Caco-2 (cell line): ENCODE results near the gene EPS8L1. TPM values are rescaled to one million over a fixed set of nuclear protein-coding genes. Genes with fewer than 3 reads are reported as not detected.

Experiments
- BruUV-seq: library from RNA; stranded (reverse); fragments of 400-500 nt; replicated peaks from 2 replicates; lab custom pipeline; 2021; lab: Mats Ljungman, UMichigan
- CTCF ChIA-PET: fragments of 300-600 bp; sonication (Branson Sonifier 250); formaldehyde crosslinking; loops from one replicate; lab custom pipeline; 2022; ENCODE audit warnings: antibody characterized with exemption; lab: Charles Lee
- POLR2A ChIA-PET: fragments of 300-600 bp; sonication (Branson Sonifier 250); formaldehyde crosslinking; loops from one replicate; lab custom pipeline; 2022; ENCODE audit warnings: antibody characterized with exemption; lab: Charles Lee
- DNase-seq, 2 experiments: peaks; one replicate each; pipeline versions ENCODE4 v3.0.0 to v3.0.0-alpha.2; 2020 to 2022
- H3K27me3 ChIP-seq: replicated peaks from 2 replicates; pipeline ENCODE4 v1.6.0; 2011; ENCODE audit warnings: low read length; ENCODE audit not compliant: control insufficient read depth, insufficient read depth
- H3K36me3 ChIP-seq: 2 replicates; pipeline ENCODE4 v1.5.1; 2011; ENCODE audit warnings: low read length; ENCODE audit not compliant: control insufficient read depth, insufficient read depth
- H3K4me1 ChIP-seq: fragments of 250-450 bp; sonication (Bioruptor Pico); 2 replicates; pipeline ENCODE4 v1.5.1; 2020; ENCODE audit warnings: mild to moderate bottlenecking
- H3K4me3 ChIP-seq: 2 replicates; pipeline ENCODE4 v1.5.1; 2011; ENCODE audit warnings: low read depth, mild to moderate bottlenecking, control low read depth, low read length
- H3K9me3 ChIP-seq: fragments of 250-450 bp; sonication (Bioruptor Pico); 2 replicates; pipeline ENCODE4 v1.5.1; 2020; ENCODE audit warnings: mild to moderate bottlenecking, moderate library complexity
- H3K27ac Mint-ChIP-seq: one replicate; pipeline ENCODE4 v1.8.0; 2022; ENCODE audit warnings: mixed read lengths; ENCODE audit not compliant: unreplicated experiment
- H3K27me3 Mint-ChIP-seq: one replicate; pipeline ENCODE4 v1.8.0; 2022; ENCODE audit warnings: mixed read lengths; ENCODE audit not compliant: insufficient read depth, unreplicated experiment
- H3K36me3 Mint-ChIP-seq: one replicate; pipeline ENCODE4 v1.8.0; 2022; ENCODE audit warnings: mild to moderate bottlenecking, mixed read lengths; ENCODE audit not compliant: insufficient read depth, unreplicated experiment
- H3K4me1 Mint-ChIP-seq: one replicate; pipeline ENCODE4 v1.8.0; 2022; ENCODE audit warnings: low read depth, mixed read lengths; ENCODE audit not compliant: unreplicated experiment
- H3K4me3 Mint-ChIP-seq: one replicate; pipeline ENCODE4 v1.8.0; 2022; ENCODE audit warnings: mild to moderate bottlenecking, moderate library complexity, mixed read lengths; ENCODE audit not compliant: unreplicated experiment
- H3K9me3 Mint-ChIP-seq: one replicate; pipeline ENCODE4 v1.8.0; 2022; ENCODE audit warnings: mixed read lengths; ENCODE audit not compliant: unreplicated experiment
- CTCF ChIP-seq, 2 experiments: fragments of 200-600 bp in 1 of 2; IDR thresholded peaks; 1 replicate in 1 of 2; 2 replicates in 1 of 2; pipeline versions ENCODE4 v1.5.1 to v1.8.0; 2011 to 2022; ENCODE audit warnings: antibody characterized with exemption in 1 of 2, control low read depth in 1 of 2, inconsistent platforms in 1 of 2, low read depth in 1 of 2, low read length in 1 of 2, mild to moderate bottlenecking in 1 of 2, moderate library complexity in 1 of 2; ENCODE audit not compliant: insufficient read depth in 1 of 2, severe bottlenecking in 1 of 2, unreplicated experiment in 1 of 2
- intact Hi-C: fragments of 100-400 bp; cut with micrococcal nuclease; formaldehyde crosslinking; loops from one replicate; pipeline ENCODE4 v1.10.0; 2022; ENCODE audit not compliant: unreplicated experiment
- microRNA-seq: library from miRNA; unstranded; fragments of <30 nt; microRNA quantifications from one replicate; pipeline ENCODE4 v1.2.0, GENCODE V29; 2022
- total RNA-seq: library from RNA; stranded (reverse); gene quantifications from 2 replicates; pipeline ENCODE4 v1.2.3, GENCODE V29; 2022

EPS8L1 gene
- total RNA-seq, 1 experiment from 2014 or later = 135 TPM

- H3K4me3 ChIP-seq = no peak overlapping the region
- Mint-ChIP-seq H3K27ac (no peak overlapping the region), H3K4me3 (no peak overlapping the region), H3K27me3 (no peaks in the 10 kb centered on the region), H3K9me3 (no peaks in the 10 kb centered on the region), H3K4me1 (no peaks in the 10 kb centered on the region), H3K36me3 (no peaks in the 10 kb centered on the region)
- no peaks in the 10 kb centered on the region for H3K27me3 ChIP-seq
- H3K36me3 ChIP-seq = no peaks in the 10 kb centered on the region
- POLR2A ChIA-PET = no interaction called here
- intact Hi-C loops = no loop called here
- no TSS peak for BruUV-seq
- no peaks in the 10 kb centered on the region for H3K9me3 ChIP-seq
- TF ChIP-seq CTCF (IDR thresholded peaks at IDR 0.05; ENCODE audit: insufficient read depth in 1 of 2, low read depth in 1 of 2, low read length in 1 of 2, severe bottlenecking in 1 of 2, unreplicated experiment in 1 of 2) = no peak
- CTCF ChIA-PET = interaction anchor here (0.5 to 1.1 kb wide), 2 partner anchors 10 to 24 kb away, joined by 3 to 4 read pairs; no protein-coding TSS in a partner anchor
- 0 out of 2 replicates have a peak, but pooled peaks cover 3% of the 10 kb centered on the region for H3K4me1 ChIP-seq
- no peak for DNase-seq
These were observed 60.9 kb downstream of the EPS8L1 start for GRCh38 chr19:55136399-55137102.

Small RNA genes within 50 kb of the gene (microRNA-seq; reads per million reads assigned to microRNA genes)
- gene MIR7975 = not detected

Other genes with a start within 250 kb of the EPS8L1 start
- gene KIR2DS4, start 243.2 kb upstream of the EPS8L1 start, total RNA-seq = not detected in 2 replicates
- not detected in 2 replicates for gene KIR3DL2, start 225.4 kb upstream of the EPS8L1 start, total RNA-seq
- gene FCAR, start 201.6 kb upstream of the EPS8L1 start, total RNA-seq = not detected in 2 replicates
- 0.91 and 1.1 TPM in 2 replicates for gene NCR1, start 169.7 kb upstream of the EPS8L1 start, total RNA-seq
- gene NLRP7, start 128.3 kb upstream of the EPS8L1 start, total RNA-seq = 0.43 and 0.49 TPM in 2 replicates
- 108 and 115 TPM in 2 replicates for gene NLRP2, start 109.5 kb upstream of the EPS8L1 start, total RNA-seq
- not detected in 2 replicates for gene GP6, start 37.6 kb upstream of the EPS8L1 start, total RNA-seq
- 43.3 and 49.8 TPM in 2 replicates for gene RDH13, start 12.7 kb upstream of the EPS8L1 start, total RNA-seq
- gene PPP1R12C, start 41.8 kb downstream of the EPS8L1 start, total RNA-seq = 104 TPM in 2 replicates
- 11.8 and 18.0 TPM in 2 replicates for gene TNNT1, start 73.3 kb downstream of the EPS8L1 start, total RNA-seq
- gene TNNI3, start 81.9 kb downstream of the EPS8L1 start, total RNA-seq = 2.9 and 4.2 TPM in 2 replicates
- 0.45 and 0.91 TPM in 2 replicates for gene DNAAF3, start 90.7 kb downstream of the EPS8L1 start, total RNA-seq
- gene SYT5, start 104.4 kb downstream of the EPS8L1 start, total RNA-seq = not detected in 2 replicates
- gene PTPRH, start 133.6 kb downstream of the EPS8L1 start, total RNA-seq = 2.3 and 2.7 TPM in 2 replicates
- gene TMEM86B, start 152.9 kb downstream of the EPS8L1 start, total RNA-seq = 18.0 and 21.2 TPM in 2 replicates
- gene PPP6R1, start 183.1 kb downstream of the EPS8L1 start, total RNA-seq = 113 and 118 TPM in 2 replicates
- gene HSPBP1, start 204.2 kb downstream of the EPS8L1 start, total RNA-seq = 69.6 and 71.4 TPM in 2 replicates
- gene BRSK1, start 208.1 kb downstream of the EPS8L1 start, total RNA-seq = 24.6 and 28.6 TPM in 2 replicates
- 1.6 and 3.4 TPM in 2 replicates for gene TMEM150B, start 249.5 kb downstream of the EPS8L1 start, total RNA-seq